ENCODE measurements around the gene PP2D1. TPM values are rescaled to one million over a fixed set of nuclear protein-coding genes. Genes with fewer than 3 reads are reported as not detected.

PP2D1 gene
- total RNA-seq, 1 experiment from 2014 or later = not detected

DNA sequence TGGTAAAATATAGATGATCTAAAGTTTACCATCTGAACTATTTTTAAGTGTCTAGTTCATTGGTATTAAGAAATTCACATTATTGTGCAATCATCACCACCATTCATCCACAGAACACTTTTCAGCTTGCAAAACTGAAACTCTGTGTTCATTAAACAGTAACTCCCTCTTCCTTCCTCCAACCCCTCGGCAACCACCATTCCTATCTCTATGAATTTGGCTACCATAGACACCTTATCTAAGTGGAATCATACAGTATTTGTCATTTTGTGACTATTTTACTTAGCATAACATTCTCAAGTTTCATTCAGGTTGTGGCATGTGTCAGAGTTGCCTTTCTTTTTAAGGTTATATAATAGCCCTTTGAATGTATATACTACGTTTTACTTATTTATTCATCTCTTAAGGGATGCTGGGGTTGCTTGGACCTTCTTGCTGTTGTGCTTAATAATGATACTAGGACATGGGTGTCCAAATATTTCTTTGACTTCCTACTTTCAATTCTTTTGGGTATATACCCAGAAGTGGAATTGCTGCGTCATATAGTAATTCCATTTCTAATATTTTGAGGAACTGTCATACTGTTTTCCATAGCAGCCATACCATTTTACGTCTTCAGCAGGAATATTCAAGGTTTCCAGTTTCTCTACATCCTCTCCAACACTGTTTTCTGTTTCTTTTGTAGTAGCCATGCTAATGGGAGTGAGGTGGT lies 49.1 kb upstream of the PP2D1 start (continued):
- TF ChIP-seq, protein P1, sequence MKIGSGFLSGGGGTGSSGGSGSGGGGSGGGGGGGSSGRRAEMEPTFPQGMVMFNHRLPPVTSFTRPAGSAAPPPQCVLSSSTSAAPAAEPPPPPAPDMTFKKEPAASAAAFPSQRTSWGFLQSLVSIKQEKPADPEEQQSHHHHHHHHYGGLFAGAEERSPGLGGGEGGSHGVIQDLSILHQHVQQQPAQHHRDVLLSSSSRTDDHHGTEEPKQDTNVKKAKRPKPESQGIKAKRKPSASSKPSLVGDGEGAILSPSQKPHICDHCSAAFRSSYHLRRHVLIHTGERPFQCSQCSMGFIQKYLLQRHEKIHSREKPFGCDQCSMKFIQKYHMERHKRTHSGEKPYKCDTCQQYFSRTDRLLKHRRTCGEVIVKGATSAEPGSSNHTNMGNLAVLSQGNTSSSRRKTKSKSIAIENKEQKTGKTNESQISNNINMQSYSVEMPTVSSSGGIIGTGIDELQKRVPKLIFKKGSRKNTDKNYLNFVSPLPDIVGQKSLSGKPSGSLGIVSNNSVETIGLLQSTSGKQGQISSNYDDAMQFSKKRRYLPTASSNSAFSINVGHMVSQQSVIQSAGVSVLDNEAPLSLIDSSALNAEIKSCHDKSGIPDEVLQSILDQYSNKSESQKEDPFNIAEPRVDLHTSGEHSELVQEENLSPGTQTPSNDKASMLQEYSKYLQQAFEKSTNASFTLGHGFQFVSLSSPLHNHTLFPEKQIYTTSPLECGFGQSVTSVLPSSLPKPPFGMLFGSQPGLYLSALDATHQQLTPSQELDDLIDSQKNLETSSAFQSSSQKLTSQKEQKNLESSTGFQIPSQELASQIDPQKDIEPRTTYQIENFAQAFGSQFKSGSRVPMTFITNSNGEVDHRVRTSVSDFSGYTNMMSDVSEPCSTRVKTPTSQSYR (CRISPR knock-in tag; IDR thresholded peaks at IDR 0.05) = no peak
- TF ChIP-seq, protein P2, sequence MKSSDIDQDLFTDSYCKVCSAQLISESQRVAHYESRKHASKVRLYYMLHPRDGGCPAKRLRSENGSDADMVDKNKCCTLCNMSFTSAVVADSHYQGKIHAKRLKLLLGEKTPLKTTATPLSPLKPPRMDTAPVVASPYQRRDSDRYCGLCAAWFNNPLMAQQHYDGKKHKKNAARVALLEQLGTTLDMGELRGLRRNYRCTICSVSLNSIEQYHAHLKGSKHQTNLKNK (CRISPR knock-in tag; IDR thresholded peaks at IDR 0.05) = no peak
- no peak for TF ChIP-seq MXD4 (CRISPR knock-in tag; IDR thresholded peaks at IDR 0.05; ENCODE audit: borderline replicate concordance)
- no peak for TF ChIP-seq NFATC4 (CRISPR knock-in tag; IDR thresholded peaks at IDR 0.05)
- no peak for TF ChIP-seq ELF4 (CRISPR knock-in tag; IDR thresholded peaks at IDR 0.05; ENCODE audit: low read depth)
- TF ChIP-seq, protein P3, sequence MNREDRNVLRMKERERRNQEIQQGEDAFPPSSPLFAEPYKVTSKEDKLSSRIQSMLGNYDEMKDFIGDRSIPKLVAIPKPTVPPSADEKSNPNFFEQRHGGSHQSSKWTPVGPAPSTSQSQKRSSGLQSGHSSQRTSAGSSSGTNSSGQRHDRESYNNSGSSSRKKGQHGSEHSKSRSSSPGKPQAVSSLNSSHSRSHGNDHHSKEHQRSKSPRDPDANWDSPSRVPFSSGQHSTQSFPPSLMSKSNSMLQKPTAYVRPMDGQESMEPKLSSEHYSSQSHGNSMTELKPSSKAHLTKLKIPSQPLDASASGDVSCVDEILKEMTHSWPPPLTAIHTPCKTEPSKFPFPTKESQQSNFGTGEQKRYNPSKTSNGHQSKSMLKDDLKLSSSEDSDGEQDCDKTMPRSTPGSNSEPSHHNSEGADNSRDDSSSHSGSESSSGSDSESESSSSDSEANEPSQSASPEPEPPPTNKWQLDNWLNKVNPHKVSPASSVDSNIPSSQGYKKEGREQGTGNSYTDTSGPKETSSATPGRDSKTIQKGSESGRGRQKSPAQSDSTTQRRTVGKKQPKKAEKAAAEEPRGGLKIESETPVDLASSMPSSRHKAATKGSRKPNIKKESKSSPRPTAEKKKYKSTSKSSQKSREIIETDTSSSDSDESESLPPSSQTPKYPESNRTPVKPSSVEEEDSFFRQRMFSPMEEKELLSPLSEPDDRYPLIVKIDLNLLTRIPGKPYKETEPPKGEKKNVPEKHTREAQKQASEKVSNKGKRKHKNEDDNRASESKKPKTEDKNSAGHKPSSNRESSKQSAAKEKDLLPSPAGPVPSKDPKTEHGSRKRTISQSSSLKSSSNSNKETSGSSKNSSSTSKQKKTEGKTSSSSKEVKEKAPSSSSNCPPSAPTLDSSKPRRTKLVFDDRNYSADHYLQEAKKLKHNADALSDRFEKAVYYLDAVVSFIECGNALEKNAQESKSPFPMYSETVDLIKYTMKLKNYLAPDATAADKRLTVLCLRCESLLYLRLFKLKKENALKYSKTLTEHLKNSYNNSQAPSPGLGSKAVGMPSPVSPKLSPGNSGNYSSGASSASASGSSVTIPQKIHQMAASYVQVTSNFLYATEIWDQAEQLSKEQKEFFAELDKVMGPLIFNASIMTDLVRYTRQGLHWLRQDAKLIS (CRISPR knock-in tag; IDR thresholded peaks at IDR 0.05; ENCODE audit: borderline replicate concordance) = no peak
- TF ChIP-seq, protein P4, sequence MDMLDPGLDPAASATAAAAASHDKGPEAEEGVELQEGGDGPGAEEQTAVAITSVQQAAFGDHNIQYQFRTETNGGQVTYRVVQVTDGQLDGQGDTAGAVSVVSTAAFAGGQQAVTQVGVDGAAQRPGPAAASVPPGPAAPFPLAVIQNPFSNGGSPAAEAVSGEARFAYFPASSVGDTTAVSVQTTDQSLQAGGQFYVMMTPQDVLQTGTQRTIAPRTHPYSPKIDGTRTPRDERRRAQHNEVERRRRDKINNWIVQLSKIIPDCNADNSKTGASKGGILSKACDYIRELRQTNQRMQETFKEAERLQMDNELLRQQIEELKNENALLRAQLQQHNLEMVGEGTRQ (CRISPR knock-in tag; IDR thresholded peaks at IDR 0.05) = no peak
- TF ChIP-seq, protein P5, sequence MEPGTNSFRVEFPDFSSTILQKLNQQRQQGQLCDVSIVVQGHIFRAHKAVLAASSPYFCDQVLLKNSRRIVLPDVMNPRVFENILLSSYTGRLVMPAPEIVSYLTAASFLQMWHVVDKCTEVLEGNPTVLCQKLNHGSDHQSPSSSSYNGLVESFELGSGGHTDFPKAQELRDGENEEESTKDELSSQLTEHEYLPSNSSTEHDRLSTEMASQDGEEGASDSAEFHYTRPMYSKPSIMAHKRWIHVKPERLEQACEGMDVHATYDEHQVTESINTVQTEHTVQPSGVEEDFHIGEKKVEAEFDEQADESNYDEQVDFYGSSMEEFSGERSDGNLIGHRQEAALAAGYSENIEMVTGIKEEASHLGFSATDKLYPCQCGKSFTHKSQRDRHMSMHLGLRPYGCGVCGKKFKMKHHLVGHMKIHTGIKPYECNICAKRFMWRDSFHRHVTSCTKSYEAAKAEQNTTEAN (CRISPR knock-in tag; IDR thresholded peaks at IDR 0.05) = no peak
- TF ChIP-seq MYBL2 (CRISPR knock-in tag; IDR thresholded peaks at IDR 0.05) = no peak
- TF ChIP-seq, protein P6, sequence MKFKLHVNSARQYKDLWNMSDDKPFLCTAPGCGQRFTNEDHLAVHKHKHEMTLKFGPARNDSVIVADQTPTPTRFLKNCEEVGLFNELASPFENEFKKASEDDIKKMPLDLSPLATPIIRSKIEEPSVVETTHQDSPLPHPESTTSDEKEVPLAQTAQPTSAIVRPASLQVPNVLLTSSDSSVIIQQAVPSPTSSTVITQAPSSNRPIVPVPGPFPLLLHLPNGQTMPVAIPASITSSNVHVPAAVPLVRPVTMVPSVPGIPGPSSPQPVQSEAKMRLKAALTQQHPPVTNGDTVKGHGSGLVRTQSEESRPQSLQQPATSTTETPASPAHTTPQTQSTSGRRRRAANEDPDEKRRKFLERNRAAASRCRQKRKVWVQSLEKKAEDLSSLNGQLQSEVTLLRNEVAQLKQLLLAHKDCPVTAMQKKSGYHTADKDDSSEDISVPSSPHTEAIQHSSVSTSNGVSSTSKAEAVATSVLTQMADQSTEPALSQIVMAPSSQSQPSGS (CRISPR knock-in tag; IDR thresholded peaks at IDR 0.05; ENCODE audit: borderline replicate concordance, low read depth) = no peak
- TF ChIP-seq TCF7 (CRISPR knock-in tag; IDR thresholded peaks at IDR 0.05; ENCODE audit: low read depth) = no peak

DNA sequence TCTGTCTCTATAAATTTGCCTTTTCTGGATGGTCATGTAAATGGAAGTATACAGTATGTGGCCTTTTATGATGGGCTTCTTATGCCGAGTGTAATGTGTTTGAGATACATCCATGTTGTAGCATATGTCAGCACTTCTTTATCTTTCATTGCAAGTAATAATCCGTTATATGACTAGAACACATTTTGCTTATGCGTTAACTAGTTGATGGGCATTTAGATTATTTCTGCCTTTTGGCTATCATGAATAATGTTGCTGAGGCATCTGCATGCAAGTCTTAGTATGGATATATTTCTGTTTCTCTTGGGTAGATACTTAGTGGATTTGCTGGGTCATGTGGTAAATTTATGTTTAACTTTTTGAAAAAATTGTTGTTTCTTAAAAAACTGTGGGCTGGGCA lies 47.9 kb upstream of the PP2D1 start:
- Mint-ChIP-seq H3K9me3 (peaks cover 5% of the 10 kb centered on the region; the same call in 1 of the 2 replicates), H3K36me3 (no peaks in the 10 kb centered on the region), H3K4me3 (no peak overlapping the region), H3K27ac (no peak overlapping the region), H3K27me3 (ENCODE audit: low read depth) (no peaks in the 10 kb centered on the region; the same call in 1 of the 2 replicates), H3K4me1 (no peaks in the 10 kb centered on the region)
- ATAC-seq (no peak), DNase-seq (ENCODE audit: low spot score) (no peak)
- TF ChIP-seq, protein P7, sequence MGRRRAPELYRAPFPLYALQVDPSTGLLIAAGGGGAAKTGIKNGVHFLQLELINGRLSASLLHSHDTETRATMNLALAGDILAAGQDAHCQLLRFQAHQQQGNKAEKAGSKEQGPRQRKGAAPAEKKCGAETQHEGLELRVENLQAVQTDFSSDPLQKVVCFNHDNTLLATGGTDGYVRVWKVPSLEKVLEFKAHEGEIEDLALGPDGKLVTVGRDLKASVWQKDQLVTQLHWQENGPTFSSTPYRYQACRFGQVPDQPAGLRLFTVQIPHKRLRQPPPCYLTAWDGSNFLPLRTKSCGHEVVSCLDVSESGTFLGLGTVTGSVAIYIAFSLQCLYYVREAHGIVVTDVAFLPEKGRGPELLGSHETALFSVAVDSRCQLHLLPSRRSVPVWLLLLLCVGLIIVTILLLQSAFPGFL (CRISPR knock-in tag; IDR thresholded peaks at IDR 0.05; ENCODE audit: borderline replicate concordance) = no peak
- TF ChIP-seq SOX15 (CRISPR knock-in tag; IDR thresholded peaks at IDR 0.05) = no peak
- TF ChIP-seq, protein P8, sequence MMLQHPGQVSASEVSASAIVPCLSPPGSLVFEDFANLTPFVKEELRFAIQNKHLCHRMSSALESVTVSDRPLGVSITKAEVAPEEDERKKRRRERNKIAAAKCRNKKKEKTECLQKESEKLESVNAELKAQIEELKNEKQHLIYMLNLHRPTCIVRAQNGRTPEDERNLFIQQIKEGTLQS (CRISPR knock-in tag; conservative IDR thresholded peaks at IDR 0.05) = no peak
- TF ChIP-seq, protein P9, sequence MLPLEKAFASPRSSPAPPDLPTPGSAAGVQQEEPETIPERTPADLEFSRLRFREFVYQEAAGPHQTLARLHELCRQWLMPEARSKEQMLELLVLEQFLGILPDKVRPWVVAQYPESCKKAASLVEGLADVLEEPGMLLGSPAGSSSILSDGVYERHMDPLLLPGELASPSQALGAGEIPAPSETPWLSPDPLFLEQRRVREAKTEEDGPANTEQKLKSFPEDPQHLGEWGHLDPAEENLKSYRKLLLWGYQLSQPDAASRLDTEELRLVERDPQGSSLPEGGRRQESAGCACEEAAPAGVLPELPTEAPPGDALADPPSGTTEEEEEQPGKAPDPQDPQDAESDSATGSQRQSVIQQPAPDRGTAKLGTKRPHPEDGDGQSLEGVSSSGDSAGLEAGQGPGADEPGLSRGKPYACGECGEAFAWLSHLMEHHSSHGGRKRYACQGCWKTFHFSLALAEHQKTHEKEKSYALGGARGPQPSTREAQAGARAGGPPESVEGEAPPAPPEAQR (CRISPR knock-in tag; IDR thresholded peaks at IDR 0.05) = no peak
- POLR2A ChIA-PET = no interaction called here
- CTCF ChIA-PET = no interaction called here

Data from WTC11 (cell line).